ENCODE measurements around the gene CDCA4.
"Not testable (repeated sequence)": the region's sequence is repeated elsewhere in the genome, so short reads cannot be mapped to it uniquely, and the experiment has no call there.

Gene CDCA4

GRCh38 chr14:105058521-105059034, 37.7 kb upstream of the CDCA4 start:
- DNase-seq (no peak), ATAC-seq (no peak)

DNA sequence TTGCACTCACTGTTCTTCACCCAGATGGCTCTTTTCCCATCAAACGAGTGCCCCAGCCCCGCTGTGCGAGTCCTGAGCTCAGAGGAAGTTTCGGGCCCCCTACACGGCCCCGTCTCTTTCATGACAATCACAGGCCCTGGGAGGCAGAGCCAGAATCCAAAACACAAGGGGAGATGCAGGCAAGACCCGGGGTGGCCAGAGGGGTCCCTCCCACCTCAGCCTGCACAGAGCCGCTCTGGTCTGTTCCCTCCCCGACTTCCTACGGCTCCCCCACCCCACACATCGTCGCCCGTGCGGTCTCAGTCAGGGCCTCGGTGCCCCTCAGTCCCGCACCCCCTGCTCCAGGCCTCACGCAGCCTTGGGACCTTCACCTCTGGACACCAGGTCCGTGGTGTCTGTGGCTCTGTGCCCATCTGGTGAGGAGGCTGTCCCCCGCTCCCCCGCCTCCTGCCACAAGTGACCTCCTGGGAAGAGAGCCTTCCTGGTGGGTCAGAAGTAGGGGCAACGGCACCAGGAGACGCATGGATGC, 35.5 kb upstream of the CDCA4 start:
- DNase-seq (no peak), ATAC-seq (no peak)

DNA sequence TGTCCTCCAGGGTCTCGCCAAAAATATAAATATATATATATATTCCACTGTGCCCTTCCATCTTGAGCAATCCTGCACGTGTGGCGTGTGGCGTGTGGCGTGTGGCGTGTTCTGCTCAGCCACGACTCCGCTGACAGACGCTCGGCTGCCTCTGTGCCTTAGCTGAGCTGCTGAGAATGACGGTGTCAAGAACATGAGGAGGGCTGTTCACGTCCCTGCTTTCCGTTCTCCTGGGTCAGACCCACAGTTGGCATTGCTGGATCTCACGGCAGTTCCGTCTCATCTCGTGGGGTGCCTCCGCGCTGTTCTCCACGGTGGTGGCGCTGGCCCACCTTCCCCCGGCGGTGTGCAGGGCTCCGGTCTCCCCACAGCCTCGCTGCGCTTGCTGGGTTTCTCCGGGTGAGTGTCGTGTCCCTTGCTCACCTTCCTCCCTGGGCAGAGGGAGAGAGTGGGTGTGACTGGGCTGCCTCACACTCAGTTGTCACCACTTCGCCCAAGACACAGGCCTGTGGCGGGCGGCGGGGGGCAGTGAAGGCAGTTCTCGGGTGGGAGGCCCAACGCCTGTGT, 34.9 kb upstream of the CDCA4 start:
- ATAC-seq (no peak), DNase-seq (no peak)

DNA sequence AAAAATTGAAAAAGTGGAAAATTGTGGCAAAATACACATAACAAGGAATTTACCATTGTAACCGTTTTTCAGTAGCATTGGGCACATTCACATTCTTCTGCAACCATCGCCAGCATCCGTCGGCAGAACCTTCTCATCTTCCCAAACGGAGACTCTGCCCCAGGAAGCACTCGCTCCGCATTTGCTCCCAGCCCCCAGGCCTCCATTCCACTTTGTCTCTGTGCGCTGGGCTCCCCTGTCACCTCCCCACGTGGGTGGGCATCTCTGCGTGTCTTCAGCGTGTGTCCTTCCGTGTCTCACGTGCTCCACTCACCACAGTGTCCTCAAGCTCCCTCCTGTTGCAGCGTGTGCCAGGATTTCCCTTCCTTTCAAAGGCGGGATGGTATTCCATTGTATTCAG, 34.5 kb upstream of the CDCA4 start:
- DNase-seq (peak; percentile 0), ATAC-seq (no peak)

GRCh38 chr14:105053996-105054395, 33.1 kb upstream of the CDCA4 start:
- ATAC-seq (no peak), DNase-seq (no peak)

DNA sequence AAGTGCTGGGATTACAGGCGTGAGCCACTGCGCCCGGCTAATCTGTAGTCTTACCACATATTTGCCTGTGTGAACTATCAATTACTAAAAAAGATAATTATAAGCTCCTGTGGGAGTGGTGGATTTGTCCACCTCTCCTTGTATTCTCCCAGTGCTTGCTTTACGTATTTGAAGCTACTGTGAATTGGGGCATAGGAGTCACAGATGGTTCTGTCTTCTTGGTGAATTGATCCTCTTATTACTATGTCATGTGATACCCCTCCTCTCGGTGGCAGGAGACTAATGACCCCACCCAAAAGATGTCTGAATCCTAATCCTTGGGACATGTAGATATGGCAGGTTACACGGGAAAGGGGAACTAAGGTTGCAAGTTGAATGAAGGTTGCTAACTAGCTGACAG, 32.5 kb upstream of the CDCA4 start:
- DNase-seq, result no peak
- no peak for ATAC-seq

- DNase-seq, result no peak
- ATAC-seq, result no peak
Measured at GRCh38 chr14:105052110-105052458, 31.2 kb upstream of the CDCA4 start.

DNA sequence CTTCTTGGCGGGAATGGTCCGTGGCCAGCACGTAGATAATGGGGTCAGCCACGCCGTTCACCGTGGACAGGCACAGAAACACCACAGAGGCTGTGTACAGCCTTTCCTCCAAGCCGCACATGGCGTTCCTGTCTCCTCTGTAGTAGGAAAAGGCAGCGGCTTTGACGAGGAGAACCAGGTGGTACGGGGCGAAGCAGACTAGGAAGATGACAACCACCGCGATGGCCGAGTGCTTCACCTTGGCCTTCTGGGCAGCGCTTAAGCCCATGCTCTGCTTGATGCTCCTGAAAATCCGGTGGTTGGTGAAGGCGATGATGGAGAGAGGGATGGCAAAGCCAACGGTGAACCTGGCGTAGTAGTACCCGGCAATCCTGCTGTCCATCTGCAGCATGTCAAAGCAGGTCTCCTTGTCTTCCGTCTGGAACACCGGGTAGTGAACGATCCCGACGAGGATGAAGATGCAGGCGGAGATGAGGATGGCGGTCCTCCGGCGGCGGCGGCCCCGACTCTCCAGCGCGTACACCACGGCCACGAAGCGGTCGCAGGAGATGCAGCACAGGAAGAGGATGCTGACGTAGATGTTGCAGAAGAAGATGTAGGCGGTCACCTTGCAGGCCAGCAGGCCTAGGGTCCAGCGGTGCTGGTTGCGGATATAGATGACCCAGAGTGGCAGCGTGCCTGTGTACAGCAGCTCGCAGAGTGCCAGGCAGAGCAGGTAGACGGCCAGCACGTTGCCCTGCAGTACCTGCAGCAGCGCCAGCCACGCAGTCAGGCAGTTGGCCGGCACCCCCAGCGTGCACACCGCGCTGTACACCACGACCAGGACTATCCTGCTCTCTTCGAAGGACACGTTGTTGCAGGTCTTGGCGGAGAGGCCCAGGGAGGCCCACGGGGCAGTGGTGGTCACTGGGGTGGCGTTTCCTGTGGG, 30.6 kb upstream of the CDCA4 start:
- DNase-seq, result no peak
- no peak for ATAC-seq

- no peak for DNase-seq
Measured at GRCh38 chr14:105050551-105050897, 29.6 kb upstream of the CDCA4 start.

GRCh38 chr14:105049753-105050550, 29.1 kb upstream of the CDCA4 start:
- ATAC-seq, result no peak
- no peak for DNase-seq

More at GRCh38 chr14:105050551-105050897, 29.6 kb upstream of the CDCA4 start:
- ATAC-seq, result no peak

GRCh38 chr14:105047283-105048016, 26.6 kb upstream of the CDCA4 start:
- ATAC-seq (no peak), DNase-seq (no peak)

DNA sequence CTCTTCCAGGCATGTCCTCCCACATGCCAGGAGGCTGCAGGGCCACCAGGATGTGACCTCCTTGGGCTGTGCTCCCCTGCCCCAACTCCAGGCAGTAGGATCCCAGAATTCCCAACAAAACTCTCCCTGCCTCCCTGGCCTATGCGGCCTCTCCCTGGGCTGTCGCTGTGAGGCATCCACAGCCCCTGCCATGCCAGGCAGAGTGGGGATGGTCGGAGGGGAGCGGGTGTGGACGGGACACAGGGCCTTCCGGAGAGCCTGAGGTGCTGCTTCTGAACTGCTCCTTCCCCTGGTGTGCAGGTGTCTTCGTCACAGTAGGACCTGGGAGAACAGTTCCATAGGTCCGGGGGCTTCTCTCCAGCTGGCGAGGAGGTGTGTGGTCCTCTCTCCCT, 26.0 kb upstream of the CDCA4 start:
- no peak for DNase-seq
- ATAC-seq, result no peak

GRCh38 chr14:105045710-105046326, 24.9 kb upstream of the CDCA4 start:
- peak; percentile 97 for DNase-seq
- ATAC-seq, result peak; percentile 92

DNA sequence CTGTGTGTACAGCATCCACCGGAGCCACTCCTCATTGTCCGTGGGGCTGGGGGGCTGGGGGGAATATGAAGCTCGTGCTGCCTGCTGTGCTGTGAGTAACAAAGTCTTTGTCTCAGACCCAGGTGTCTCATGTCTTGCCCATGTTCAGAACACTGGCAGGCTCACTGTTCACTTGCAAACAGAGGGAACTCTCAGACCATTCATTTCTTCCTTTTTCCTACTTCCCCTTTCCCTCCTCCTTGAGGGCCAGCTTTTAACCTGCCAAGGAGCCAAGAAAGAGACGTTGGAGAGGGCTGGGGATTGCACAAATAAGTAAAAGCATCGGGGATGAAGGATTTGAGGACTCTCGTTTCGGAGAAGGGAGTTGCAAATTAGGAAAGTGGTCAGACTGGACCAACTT, 22.8 kb upstream of the CDCA4 start:
- DNase-seq (no peak), ATAC-seq (no peak)

- no peak for DNase-seq
- no peak for ATAC-seq
Measured at GRCh38 chr14:105042813-105043212, 21.9 kb upstream of the CDCA4 start.

DNA sequence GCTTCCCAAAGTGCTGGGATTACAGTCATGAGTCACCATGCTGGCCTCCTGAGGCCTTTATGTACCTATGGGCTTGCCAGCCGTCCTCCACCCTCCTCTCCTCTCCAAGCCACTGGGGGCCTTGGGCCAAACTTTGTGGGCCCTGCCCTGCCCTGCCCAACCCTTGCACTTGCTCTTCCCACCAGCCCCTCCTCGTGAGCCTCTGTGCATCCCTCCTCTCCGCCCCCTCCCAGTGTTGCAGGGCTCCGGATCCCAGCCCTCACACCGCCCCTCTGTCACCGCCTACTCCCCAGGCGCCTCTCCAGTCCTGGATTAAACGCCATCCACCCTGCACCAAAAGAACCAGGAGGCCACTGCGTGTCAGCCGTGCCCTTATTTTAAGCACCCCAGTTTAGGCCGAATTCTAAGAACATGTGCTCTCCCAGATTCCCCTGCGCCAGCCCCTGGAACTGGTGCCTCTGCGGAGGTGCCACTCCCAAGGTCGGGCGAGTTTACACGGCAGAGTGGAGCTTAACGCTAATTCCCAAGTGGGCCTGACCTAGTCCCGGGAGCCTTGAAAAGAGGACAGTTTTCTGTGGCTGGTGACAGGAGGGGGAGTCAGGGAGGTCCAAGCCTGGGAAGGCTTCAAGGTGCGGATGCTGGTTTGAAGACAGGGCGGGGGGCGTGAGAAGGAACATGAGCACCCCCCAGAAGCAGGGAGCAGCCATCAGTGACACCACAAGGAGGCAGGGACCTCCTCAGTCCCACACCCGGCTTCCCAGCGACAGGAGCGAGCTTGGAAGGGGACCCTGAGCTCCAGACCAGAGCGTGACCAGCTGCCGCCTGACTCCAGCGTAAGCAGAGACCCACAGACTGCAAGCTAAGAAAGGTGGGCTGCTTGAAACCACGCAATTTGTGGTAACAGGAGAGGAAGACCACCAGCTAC, 21.2 kb upstream of the CDCA4 start:
- no peak for DNase-seq
- no peak for ATAC-seq

- DNase-seq (no peak), ATAC-seq (no peak)
Measured at GRCh38 chr14:105039458-105040205, 18.7 kb upstream of the CDCA4 start.

DNA sequence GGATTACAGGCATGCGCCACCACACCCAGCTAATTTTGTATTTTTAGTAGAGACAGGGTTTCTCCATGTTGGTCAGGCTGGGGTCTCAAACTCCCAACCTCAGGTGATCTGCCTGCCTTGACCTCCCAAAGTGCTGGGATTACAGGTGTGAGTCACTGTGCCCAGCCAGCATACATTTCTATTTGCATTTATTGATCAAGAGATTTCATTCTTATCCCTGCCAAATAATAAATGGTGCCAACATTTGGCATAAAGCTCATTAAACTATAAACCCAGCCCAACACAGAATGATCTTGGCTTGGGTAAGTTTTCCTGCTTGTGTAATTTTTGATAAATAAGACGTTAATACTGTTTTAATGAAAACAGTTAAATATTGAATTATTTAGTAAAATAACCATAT, 14.7 kb upstream of the CDCA4 start:
- DNase-seq, ATAC-seq: not testable (repeated sequence)

- ATAC-seq, result no peak
- no peak for DNase-seq
Measured at GRCh38 chr14:105034315-105035039, 13.6 kb upstream of the CDCA4 start.

Data from stimulated activated naive CD8-positive, alpha-beta T cell treated with anti-CD3 and anti-CD28 coated beads, Interleukin-15, Interleukin-2, amounts not matched to agents 100 U/mL and 50 U/mL, for 24 hours (primary cell).